MM.1S (cell line): Measurements from ENCODE around the gene VSTM4.

Source experiments
- EZH2phosphoT487 ChIP-seq: fragments of 300-600 bp; sonication (generic); IDR thresholded peaks from 2 replicates; pipeline ENCODE4 v1.6.1; 2018; ENCODE audit warnings: antibody characterized with exemption, low read length
- TF ChIP-seq, protein P1 (sequence below): fragments of 300-600 bp; sonication (generic); IDR thresholded peaks from 2 replicates; pipeline ENCODE4 v1.5.1; 2016; ENCODE audit warnings: antibody characterized with exemption, low read length, mixed read lengths

- TF ChIP-seq, protein P1, sequence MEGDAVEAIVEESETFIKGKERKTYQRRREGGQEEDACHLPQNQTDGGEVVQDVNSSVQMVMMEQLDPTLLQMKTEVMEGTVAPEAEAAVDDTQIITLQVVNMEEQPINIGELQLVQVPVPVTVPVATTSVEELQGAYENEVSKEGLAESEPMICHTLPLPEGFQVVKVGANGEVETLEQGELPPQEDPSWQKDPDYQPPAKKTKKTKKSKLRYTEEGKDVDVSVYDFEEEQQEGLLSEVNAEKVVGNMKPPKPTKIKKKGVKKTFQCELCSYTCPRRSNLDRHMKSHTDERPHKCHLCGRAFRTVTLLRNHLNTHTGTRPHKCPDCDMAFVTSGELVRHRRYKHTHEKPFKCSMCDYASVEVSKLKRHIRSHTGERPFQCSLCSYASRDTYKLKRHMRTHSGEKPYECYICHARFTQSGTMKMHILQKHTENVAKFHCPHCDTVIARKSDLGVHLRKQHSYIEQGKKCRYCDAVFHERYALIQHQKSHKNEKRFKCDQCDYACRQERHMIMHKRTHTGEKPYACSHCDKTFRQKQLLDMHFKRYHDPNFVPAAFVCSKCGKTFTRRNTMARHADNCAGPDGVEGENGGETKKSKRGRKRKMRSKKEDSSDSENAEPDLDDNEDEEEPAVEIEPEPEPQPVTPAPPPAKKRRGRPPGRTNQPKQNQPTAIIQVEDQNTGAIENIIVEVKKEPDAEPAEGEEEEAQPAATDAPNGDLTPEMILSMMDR: no peak
- no peak for TF ChIP-seq EZH2phosphoT487
Observed at GRCh38 chr10:49079499-49079898, 35.8 kb downstream of the VSTM4 start.
